ENCODE measurements around the gene ABCA6.

ABCA6 gene

DNA sequence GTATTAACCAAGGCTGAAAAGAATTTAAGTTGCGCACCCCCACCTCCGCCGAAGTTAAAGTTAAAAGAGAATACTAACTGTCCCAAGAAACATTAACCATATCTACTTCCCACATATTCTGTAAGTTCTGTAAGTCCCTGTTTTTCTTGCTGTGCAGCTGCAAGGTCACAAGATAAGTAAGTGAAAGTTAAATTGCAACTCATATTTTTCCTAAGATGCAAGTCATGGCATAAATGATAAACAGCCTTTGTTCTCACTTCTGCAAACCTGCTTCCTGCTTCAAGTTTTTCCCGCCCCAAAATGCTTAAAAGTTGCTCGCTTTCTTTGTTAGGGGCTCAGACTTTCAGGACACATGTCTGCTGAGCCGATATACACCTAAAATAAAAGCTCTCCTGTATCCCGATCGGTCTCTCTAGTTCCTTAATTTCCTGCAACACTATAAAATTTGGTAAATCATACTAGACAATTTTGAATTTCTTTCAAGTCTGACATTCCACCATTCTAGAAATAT lies 48.4 kb downstream of the ABCA6 start:
- no peak for TF ChIP-seq ZNF311 (tag by site-specific recombination; IDR thresholded peaks at IDR 0.05; ENCODE audit: borderline replicate concordance)
- no peak for TF ChIP-seq TRIM28 (IDR thresholded peaks at IDR 0.05; ENCODE audit: borderline replicate concordance, low read length)
- no peak for TF ChIP-seq ZNF654 (tag by site-specific recombination; IDR thresholded peaks at IDR 0.05; ENCODE audit: low read depth)
- TF ChIP-seq ZNF112 (tag by site-specific recombination; IDR thresholded peaks at IDR 0.05) = no peak
- TF ChIP-seq, protein P1, sequence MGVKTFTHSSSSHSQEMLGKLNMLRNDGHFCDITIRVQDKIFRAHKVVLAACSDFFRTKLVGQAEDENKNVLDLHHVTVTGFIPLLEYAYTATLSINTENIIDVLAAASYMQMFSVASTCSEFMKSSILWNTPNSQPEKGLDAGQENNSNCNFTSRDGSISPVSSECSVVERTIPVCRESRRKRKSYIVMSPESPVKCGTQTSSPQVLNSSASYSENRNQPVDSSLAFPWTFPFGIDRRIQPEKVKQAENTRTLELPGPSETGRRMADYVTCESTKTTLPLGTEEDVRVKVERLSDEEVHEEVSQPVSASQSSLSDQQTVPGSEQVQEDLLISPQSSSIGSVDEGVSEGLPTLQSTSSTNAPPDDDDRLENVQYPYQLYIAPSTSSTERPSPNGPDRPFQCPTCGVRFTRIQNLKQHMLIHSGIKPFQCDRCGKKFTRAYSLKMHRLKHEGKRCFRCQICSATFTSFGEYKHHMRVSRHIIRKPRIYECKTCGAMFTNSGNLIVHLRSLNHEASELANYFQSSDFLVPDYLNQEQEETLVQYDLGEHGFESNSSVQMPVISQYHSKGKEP (tag by site-specific recombination; IDR thresholded peaks at IDR 0.05) = no peak
- TF ChIP-seq ZNF223 (tag by site-specific recombination; IDR thresholded peaks at IDR 0.05) = no peak
- TF ChIP-seq ZNF585B (tag by site-specific recombination; IDR thresholded peaks at IDR 0.05) = no peak
- TF ChIP-seq GLI2 (tag by site-specific recombination; IDR thresholded peaks at IDR 0.05; ENCODE audit: borderline replicate concordance, low read depth) = no peak
- TF ChIP-seq ZNF776 (tag by site-specific recombination; IDR thresholded peaks at IDR 0.05; ENCODE audit: borderline replicate concordance) = no peak
- TF ChIP-seq ZNF548 (tag by site-specific recombination; IDR thresholded peaks at IDR 0.05) = no peak
- TF ChIP-seq, protein P2, sequence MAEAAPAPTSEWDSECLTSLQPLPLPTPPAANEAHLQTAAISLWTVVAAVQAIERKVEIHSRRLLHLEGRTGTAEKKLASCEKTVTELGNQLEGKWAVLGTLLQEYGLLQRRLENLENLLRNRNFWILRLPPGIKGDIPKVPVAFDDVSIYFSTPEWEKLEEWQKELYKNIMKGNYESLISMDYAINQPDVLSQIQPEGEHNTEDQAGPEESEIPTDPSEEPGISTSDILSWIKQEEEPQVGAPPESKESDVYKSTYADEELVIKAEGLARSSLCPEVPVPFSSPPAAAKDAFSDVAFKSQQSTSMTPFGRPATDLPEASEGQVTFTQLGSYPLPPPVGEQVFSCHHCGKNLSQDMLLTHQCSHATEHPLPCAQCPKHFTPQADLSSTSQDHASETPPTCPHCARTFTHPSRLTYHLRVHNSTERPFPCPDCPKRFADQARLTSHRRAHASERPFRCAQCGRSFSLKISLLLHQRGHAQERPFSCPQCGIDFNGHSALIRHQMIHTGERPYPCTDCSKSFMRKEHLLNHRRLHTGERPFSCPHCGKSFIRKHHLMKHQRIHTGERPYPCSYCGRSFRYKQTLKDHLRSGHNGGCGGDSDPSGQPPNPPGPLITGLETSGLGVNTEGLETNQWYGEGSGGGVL (tag by site-specific recombination; IDR thresholded peaks at IDR 0.05) = no peak
- TF ChIP-seq, protein P3, sequence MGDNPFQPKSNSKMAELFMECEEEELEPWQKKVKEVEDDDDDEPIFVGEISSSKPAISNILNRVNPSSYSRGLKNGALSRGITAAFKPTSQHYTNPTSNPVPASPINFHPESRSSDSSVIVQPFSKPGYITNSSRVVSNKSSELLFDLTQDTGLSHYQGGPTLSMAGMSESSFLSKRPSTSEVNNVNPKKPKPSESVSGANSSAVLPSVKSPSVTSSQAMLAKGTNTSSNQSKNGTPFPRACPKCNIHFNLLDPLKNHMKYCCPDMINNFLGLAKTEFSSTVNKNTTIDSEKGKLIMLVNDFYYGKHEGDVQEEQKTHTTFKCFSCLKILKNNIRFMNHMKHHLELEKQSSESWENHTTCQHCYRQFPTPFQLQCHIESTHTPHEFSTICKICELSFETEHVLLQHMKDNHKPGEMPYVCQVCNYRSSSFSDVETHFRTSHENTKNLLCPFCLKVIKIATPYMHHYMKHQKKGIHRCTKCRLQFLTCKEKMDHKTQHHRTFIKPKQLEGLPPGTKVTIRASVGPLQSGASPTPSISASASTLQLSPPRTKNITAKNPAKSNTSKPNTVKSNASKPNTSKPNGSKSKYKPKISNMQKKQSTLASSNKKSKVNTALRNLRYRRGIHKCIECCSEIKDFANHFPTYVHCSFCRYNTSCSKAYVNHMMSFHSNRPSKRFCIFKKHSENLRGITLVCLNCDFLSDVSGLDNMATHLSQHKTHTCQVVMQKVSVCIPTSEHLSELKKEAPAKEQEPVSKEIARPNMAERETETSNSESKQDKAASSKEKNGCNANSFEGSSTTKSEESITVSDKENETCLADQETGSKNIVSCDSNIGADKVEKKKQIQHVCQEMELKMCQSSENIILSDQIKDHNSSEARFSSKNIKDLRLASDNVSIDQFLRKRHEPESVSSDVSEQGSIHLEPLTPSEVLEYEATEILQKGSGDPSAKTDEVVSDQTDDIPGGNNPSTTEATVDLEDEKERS (tag by site-specific recombination; IDR thresholded peaks at IDR 0.05) = no peak
- no peak for TF ChIP-seq ZNF768 (tag by site-specific recombination; IDR thresholded peaks at IDR 0.05)
- no peak for TF ChIP-seq ZNF16 (tag by site-specific recombination; IDR thresholded peaks at IDR 0.05; ENCODE audit: low read depth)
- no peak for TF ChIP-seq ZNF2 (tag by site-specific recombination; IDR thresholded peaks at IDR 0.05)
- TF ChIP-seq ZNF214 (tag by site-specific recombination; IDR thresholded peaks at IDR 0.05; ENCODE audit: borderline replicate concordance) = no peak
- no peak for TF ChIP-seq ZNF132 (tag by site-specific recombination; IDR thresholded peaks at IDR 0.05; ENCODE audit: borderline replicate concordance)
- H3K4me3 ChIP-seq (ENCODE audit: low read depth, low read length) = no peak overlapping the region
- CTCF ChIA-PET = no interaction called here
- H3K4me1 ChIP-seq (ENCODE audit: control insufficient read depth, insufficient read depth, low read length) = no peaks in the 10 kb centered on the region
- H3K36me3 ChIP-seq (ENCODE audit: control insufficient read depth in 2 of 2, insufficient read depth in 1 of 2, low read length in 2 of 2) = no peaks in the 10 kb centered on the region
- no peaks in the 10 kb centered on the region for H3K9me3 ChIP-seq (ENCODE audit: control insufficient read depth, insufficient read depth, low read depth, low read length)
- no peak overlapping the region for H3K27ac ChIP-seq (ENCODE audit: extremely low read depth, low read depth, low read length)
- POLR2A ChIA-PET = no interaction called here

DNA sequence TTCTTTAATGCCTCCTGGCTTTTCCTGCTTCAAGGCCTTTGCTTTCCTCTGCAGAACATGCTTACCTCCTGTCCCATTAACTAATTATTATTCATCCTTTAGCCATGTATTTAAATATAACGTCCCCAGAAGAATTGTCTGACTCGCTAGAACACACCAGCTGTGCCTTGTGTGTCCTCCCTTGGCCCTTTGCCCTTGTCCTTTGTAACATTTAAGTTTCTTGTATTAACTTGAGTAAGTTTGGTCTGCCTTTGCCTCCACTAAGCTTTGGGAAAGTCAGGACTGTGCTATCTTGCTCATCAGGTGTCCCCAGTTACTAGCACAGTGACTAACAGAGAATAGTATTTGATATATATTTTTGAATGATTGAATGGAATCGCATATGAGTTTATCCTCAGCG lies 51.3 kb downstream of the ABCA6 start:
- Histone ChIP-seq H3K36me3 (ENCODE audit: control insufficient read depth in 2 of 2, insufficient read depth in 1 of 2, low read length in 2 of 2) (no peaks in the 10 kb centered on the region), H3K4me1 (ENCODE audit: control insufficient read depth, insufficient read depth, low read length) (no peaks in the 10 kb centered on the region), H3K9me3 (ENCODE audit: control insufficient read depth, insufficient read depth, low read depth, low read length) (no peaks in the 10 kb centered on the region), H3K27ac (ENCODE audit: extremely low read depth, low read depth, low read length) (no peak overlapping the region), H3K4me3 (ENCODE audit: low read depth, low read length) (no peak overlapping the region)
- ChIA-PET CTCF (no interaction called here), POLR2A (no interaction called here)
- TF ChIP-seq ZNF239 (tag by site-specific recombination; IDR thresholded peaks at IDR 0.05) (no peak), ZNF423 (tag by site-specific recombination; IDR thresholded peaks at IDR 0.05) (no peak), ZNF501 (tag by site-specific recombination; IDR thresholded peaks at IDR 0.05) (no peak), ZNF707 (tag by site-specific recombination; IDR thresholded peaks at IDR 0.05) (no peak), ZNF76 (tag by site-specific recombination; IDR thresholded peaks at IDR 0.05; ENCODE audit: borderline replicate concordance, low read depth) (no peak), ZNF473 (tag by site-specific recombination; IDR thresholded peaks at IDR 0.05) (no peak), PRDM1 (tag by site-specific recombination; IDR thresholded peaks at IDR 0.05) (no peak), OVOL3 (tag by site-specific recombination; IDR thresholded peaks at IDR 0.05) (no peak), ZNF175 (tag by site-specific recombination; IDR thresholded peaks at IDR 0.05) (no peak), ZNF366 (tag by site-specific recombination; conservative IDR thresholded peaks at IDR 0.05) (no peak), ZBTB7A (tag by site-specific recombination; IDR thresholded peaks at IDR 0.05; ENCODE audit: low read depth) (no peak), ZNF37A (tag by site-specific recombination; IDR thresholded peaks at IDR 0.05) (no peak), ZNF112 (tag by site-specific recombination; IDR thresholded peaks at IDR 0.05) (no peak), SETDB1 (IDR thresholded peaks at IDR 0.05; ENCODE audit: insufficient read length, low read length) (no peak)
- TF ChIP-seq, protein P4, sequence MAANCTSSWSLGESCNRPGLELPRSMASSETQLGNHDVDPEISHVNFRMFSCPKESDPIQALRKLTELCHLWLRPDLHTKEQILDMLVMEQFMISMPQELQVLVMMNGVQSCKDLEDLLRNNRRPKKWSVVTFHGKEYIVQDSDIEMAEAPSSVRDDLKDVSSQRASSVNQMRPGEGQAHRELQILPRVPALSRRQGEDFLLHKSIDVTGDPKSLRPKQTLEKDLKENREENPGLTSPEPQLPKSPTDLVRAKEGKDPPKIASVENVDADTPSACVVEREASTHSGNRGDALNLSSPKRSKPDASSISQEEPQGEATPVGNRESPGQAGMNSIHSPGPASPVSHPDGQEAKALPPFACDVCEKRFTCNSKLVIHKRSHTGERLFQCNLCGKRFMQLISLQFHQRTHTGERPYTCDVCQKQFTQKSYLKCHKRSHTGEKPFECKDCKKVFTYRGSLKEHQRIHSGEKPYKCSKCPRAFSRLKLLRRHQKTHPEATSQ (tag by site-specific recombination; IDR thresholded peaks at IDR 0.05) = no peak
